Stimulated activated CD8-positive, alpha-beta memory T cell treated with anti-CD3 and anti-CD28 coated beads, Interleukin-12 subunit alpha, Interleukin-12 subunit beta, amount 100 ng/mL, for 1 hour (primary cell): ENCODE measurements around the gene EXOC7.

Experiments
- DNase-seq: peaks from one replicate; pipeline ENCODE4 v3.0.0-alpha.2; 2020; ENCODE audit warnings: low read depth

The EXOC7 gene

DNA sequence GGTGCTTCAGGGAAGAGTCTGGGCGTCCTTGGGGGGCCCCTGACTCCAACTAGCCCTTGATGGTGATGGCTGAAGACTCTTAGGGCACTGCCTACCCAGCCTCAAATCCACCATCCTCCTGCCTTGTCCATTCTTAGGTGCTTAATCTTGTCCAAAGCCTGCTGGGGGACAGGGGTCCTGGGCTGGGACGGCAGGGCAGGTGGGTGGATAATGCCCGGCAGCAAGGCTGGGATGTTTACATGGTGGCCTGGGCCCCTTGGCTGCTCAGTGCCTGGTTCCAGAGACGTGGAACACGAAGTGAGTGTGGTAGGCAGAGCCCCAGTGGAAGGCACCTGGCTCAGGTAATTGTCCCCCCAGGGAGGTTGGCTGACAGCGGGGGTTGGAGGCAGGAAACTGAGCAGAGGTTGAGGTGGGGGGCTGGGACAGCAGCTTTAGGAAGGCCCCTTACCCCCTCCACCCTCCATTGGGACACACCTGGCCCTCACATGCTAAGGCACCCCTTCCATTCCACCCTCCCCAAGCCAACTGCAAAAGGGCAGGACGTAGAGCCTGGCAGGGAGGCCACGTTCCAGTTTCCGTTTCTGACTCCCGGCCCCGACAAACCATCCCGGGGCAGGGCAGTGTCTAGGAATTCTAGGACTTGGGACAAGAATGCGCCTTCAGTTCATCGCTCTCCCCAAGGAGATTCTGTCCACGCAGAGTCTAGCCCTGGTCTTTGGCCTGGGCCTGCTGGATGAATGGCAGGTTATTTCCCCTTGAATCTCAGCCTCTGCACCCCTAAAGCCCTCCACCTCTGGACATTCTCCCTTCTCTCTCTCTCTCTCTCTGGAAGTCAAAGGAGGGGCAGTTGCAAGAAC lies 35.5 kb upstream of the EXOC7 start:
- DNase-seq = no peak

DNA sequence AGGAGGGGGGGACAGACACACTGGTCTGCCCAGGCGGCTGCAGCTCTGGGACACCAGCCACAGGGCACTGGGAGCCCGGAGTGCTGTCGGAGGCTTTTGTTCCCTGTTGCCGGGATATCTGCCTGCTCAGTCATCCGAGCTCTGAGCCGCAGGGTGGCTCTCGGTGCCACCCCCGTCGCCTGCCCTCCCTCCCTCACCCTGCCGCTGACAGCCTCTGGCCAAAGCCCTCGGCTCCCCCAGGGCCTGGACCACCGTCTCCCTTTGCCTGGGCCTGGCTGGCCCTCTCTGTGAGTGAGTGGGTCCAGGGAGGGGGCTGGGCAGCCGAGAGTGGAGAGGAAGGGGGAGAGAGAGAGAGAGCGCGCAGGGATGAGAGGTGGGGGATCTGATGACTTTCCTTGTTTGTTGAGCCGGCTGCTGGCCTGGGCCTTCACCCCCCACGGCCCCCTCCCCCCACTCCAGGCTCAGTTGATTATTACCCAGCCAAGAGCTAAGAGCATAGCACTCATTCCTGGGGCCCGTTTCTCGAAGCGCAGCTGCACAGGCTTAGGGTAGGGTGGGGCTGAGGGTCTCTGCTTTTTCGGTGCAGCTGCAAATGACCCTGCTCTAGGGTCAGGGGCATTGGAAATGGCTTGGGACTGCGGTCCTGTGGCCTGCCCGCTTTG lies 34.8 kb upstream of the EXOC7 start:
- no peak for DNase-seq

DNA sequence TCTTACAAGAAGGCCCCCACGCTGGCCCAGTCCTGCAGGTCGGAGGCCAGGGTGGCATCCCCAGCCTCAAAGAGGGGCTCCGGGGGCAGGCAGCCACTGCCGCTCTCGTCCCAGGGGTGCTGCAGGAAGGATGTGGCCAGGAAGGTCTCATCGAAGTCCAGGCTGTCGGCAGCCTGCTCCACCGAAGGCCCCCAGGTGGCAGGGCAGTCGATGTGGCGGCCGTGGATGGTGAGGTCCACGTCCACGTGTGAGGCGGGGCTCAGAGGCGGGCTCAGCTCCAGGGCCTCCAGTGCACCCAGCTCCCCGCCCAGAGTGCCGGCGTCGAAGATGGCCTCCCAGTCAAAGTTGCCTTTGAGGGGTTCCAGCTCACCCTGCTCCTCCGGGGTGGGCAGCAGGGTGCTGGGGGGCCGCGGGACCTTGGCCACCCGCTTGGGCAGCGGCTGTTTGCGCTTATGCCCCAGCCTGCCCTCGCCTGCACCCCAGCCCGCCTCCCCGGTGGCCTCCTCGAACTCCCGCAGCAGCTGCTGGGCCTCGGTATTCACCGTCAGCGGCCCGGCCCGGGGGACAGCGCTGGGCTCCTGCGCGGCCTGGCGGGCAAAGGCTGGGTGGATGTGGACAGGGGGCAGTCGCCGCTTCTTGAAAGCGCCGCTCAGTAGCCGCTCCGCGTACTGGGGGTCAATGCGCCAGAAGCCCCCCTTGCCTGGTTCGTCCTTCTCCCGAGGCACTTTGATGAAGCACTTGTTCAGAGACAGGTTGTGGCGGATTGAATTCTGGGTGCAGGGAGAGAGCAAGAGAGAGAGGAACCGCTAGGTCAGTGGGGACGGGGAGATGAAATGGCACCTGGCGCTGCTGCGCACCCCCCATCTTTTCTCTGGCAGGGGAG lies 34.0 kb upstream of the EXOC7 start:
- no peak for DNase-seq

DNA sequence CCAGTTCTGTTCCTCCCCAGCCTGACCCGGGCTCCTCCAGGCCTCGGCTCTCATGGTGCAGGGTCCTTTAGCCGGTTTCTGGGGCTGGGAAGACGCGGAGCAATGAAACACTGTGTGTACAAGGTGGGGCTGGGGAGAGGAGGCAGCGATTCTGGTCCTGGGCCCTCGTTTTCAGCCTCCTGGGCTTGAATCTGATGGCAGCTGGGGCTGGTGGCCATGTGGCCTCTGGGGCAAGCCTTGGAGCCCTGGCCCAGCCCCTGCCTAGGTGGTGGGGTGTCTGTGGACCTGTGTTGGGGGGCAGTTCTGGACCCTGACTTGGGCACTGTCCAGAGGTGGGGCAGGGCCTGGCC lies 33.4 kb upstream of the EXOC7 start:
- no peak for DNase-seq

DNA sequence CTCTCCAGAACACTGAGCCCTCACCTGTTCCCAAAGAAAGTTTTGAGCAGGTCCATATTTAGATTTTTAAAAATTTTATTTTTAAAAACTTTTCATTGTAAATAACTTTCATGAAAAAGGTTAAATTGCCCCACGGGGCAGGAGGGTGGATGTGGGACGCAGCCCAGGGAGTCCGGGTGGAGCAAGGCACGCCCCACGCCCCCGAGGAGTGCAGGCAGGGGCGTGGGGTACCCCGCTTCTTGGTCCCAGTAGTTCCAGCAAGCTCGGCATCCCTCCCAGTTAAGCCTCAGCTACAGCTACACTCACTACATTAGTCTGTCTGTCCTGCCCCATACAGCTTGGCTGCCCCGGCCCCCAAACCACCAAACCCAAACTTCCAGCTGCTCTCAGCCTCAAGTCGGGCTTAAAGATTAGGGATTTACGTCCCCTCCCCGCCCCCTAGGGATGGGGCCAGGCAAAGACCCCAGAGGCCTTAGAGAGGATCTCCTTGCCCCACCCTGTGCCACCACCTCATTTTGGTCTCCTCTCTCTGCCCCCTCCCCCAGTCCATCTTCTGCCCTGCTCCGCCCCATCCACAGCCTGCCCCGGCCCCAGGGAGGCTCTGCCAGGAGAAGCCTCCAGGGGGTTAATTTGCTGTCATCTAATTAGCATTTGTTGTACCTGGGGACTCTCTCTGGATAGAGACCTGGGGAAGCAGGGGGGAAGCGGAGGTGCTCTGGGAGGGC lies 32.9 kb upstream of the EXOC7 start:
- no peak for DNase-seq

DNA sequence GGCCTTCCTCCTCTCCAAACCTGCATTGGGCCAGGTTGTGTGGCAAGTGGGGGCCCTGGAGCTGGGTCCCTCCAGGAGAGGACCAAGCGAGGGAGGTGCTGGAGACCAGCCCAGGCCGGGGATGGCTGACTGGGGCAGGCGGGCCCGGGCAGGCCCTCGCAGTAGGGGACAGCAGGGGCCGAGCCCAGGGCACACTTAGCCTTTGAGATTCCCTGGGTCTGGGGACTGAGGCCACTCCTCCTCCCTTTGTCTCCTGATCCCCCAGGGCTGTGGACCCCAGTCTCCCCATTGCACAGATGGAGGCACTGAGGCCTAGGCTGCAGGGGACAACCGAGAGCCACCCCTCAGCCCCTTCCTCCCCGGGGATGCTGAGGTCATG lies 32.2 kb upstream of the EXOC7 start:
- no peak for DNase-seq

DNA sequence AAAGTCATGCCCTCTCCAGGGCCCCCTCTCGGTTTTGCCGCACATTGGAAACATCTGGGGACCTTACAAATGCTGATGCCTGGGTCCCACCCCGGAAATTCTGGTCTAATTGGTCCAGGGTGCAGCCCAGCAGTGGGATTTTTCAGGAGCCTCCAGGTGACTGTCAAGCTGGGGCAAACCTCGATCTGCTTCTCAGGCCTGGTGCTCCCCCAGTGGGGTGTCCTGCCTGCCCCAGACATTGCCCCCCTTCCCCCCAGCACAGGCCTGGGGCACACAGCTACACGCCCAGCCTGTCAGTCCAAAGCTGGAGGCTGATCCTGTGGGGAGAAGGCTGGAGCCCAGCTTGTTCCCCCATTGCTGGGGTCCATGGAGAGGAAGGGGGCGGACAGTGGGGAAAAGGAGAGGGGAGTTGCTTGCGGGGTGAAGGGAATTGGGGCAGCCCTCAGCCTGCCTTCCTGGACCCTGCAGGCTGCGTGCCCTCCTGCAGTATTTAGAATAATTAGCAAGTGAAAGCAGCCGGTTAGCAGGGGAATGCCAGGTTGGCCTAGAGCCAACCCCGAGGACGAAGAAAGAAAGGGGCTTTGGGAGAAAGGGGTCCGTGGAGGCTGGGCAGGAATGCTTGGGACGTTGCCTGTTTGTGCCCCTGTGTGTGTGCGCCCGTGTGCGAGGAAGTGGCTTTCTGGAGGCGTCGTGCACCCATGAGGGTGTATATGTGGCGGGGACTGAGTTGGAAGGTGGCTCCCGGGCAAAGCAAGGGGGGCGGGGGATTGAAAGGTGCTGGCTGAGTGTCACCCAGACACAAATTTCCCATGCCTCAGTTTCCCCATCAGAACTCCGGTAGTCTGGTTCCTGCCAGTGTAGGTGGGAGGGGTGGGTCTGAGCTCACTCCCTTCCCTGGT lies 31.6 kb upstream of the EXOC7 start:
- no peak for DNase-seq

DNA sequence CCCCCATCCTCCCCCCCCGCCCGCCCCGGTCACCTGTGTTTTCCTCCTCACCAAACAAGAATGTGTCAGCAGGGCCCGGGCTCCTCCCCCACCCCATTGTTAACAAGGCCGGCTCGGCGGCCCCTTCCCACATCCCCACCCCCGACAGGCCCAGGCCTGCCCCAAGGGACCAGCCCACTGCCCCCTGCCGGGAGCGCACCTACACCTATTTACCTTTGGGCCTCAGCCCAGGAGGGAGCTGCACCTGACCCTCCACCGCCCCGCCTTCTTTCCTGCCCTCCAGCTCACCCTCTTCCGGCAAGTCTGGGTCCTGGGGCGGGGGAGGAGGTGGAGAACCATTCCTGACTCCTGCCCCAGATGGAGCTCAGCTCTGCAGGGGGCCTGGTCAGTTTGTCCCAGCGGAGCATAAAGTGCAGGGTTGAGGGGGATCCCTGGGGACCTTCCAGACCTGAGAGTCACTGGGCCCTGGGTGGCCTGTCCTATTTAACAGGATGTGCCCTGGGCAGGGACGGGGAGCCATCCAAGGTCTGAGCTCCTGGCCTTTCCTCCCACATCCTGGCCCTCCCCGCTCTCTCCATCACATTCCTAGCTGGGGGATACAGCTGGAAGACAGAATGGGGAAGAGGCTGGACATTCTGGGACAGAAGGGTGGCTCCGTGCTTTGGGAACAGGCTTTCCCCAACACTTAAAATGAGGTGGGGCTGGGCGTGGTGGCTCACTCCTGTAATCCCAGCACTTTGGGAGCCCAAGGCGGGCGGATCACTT lies 29.2 kb upstream of the EXOC7 start:
- no peak for DNase-seq

DNA sequence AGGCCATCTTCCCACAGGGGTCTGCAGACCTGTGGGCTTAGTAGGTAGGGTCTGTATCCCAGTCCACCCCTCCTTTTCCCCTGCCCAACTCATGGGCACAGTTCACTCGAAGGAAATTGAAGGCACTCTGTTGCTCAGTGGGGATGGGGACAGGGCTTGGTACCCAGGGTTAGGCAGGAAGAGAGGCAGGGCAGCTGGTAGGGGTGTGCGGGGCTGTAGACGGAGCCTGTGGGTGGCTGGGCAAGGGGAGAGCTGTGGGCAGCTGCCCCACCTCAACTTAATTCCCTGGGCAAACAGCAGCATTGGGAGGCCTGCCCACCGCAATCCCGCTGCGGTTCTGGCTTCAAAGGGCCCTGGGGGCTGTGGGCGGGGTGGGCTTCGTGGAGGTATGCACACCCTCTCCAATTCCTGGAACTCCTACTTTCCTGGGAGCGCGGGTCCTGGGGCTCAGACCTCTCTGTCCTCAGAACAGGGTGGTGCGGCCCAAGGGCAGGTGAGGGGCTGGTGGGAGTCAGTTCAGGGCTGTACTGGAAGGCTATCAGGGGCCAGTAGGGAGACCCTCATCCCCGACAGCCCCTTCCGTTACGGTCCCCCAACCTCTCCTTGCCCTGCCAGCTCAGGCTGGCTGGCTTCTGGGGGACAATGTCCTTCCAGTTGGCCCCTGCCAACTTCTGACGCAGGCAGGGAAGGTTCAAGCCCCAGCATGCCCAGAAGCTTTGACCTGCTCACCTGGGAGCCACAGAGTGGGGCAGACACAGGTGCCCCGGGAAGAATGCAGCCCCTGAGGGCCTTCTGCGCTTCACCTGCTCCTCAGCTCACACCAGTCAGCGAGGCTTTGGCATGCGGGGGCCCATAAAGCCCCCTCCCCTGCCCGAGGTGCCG lies 28.3 kb upstream of the EXOC7 start:
- no peak for DNase-seq

DNA sequence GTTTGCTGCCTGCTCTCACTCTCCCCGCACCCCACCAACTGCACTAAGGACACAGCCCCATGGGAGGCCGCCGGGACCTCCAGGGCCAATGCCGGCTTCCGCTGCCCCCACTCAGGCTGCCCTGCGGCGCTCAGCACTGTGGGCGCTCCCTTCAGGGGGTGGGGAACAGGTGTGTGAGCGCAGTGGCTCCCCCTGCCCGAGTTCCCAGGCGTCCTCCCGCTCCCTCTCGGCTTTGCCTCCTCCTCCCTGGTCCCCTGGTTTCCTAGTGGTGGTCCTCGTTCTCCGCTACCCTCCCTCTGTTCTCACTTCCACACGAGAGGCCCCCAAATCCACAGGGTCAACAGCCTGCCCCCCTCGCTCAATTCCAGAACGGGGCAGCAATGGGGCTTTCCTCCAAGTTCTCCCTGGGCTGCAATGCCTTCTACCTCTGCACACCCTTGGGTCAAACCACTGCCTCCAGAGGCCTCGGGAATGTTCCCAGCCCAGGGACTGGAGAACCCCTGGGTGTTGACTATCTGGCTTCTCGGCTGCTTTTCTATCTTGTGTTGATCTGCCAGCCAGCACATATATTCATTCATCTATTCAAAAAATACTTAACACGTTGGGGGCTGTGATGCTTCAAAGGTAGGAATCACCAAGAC lies 27.6 kb upstream of the EXOC7 start:
- DNase-seq = no peak

DNA sequence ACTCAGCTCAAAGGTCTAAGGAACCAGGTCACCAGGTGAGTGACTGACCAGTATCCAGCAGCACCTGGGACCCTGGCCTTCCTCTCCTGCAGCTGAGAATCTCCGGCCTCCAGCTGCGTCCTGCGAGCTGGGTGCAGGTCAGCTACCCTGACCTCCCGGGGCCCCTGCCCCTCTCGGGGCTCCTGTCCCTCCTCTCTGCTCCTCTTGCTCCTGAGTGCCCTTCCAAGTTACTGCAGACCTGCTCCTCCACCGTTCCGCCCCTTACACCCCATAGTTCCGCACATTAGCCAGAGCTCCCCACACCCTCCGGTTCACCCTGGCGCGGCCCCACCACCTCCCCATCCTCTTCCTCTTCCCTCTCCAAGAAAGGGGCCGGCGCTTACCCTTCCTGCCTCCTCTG lies 26.9 kb upstream of the EXOC7 start:
- DNase-seq = no peak

DNA sequence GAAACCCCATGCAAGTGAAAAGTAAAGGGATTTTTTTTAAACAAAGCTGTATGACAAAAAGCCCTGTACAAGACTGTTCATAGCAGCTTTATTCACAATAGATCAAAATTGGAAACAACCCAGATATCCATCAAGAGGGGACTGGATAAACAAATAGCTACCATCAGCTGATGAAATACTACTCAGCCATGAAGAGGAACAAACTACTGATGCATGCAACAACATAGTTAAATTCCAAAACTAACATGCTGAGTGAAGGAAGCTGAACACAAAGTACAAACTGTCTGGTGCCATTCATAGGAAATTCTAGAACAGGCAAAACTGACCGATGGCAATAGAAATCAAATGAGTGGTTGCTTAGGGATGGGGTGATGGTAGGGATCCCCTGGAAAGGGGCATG lies 22.3 kb upstream of the EXOC7 start:
- DNase-seq = no peak

DNA sequence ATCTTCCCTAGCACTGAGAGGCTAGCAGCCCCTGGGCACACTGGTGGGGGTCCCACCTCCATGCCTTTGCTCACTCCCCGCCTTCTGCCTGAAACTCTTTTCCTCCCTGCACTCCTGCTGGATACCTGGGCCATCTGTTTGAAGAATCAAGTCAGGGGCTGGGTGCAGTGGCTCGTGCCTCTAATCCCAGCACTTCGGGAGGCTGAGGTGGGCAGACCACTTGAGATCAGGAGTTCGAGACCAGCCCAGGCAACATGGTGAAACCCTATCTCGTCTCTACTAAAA lies 21.7 kb upstream of the EXOC7 start:
- DNase-seq = no peak

DNA sequence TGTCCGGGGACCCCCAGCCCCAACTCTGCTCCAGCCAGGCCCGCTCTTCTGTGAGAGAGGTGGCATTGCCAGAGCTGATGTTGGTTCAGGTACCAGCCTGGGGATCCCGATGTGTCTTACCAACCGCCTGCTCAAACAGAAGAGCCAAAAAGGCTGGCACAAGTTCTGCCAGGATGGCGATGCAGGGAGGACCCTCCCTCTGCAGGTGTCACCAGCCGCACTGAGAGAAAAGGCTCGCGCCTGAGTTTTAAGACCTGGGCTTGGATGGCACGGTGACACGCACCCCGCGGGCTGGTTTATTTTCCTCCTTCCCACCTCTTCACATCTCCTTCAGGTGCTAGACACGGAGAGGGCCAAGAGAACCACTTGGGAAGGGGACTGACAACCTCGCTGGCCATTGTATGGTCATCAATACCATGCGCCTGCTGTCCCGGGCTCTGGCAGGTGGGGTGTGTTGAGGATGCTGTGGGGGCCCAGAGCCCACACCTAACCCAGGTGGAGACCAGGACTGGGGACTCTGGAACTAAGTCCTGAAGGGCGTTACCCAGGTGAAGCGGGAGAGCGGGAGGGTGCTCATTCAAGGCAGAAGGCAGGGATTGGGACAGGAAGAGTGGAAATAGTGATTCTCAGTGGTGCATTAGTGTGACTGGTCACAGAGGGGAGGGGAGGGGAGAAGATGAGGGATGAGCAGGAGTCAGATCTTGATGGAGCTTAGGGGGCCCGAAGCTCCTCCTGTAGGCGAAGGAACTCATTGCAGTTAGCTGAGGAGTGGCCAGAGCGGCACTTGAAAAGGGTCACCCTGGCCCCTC lies 21.2 kb upstream of the EXOC7 start:
- DNase-seq = no peak

DNA sequence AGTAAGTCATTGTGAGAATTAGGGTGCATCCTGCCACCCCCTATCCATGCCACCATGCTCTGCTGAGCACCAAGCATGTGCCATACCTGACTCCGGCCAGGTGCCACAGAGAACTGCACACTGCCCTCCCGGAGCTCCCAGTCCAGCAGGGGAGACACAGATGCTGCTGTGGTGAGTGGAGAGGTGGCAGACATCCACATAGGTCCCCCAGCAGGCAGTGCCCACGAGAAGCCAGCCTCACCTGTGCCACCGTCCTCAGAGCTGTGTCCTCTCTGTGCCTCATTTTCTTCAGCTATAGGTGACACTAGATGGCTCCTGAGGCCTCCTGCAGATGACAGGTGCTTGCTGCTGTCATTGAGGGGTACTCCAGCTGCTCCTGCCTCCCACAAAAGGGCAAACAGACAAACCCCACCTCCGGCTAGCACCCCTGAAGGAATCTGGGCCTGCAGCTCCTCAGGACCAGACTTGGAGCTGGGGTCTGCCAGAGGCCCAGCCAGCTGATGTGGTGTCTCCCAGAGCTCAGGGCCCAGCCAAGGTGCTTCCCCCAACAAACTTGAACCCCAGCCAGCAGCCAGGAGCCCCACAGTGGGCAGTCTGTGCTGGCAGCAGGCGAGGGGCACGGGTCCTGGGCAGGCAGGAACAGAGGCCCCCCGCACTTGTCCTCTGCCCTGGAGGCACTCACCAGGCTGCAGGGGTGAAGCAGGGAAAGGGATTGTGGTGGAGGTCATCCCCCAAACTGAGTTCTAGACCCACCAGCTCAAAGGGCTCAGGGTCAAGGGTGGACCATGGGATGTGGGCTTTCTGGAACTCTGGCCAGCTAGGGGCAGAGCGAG lies 20.4 kb upstream of the EXOC7 start:
- no peak for DNase-seq

DNA sequence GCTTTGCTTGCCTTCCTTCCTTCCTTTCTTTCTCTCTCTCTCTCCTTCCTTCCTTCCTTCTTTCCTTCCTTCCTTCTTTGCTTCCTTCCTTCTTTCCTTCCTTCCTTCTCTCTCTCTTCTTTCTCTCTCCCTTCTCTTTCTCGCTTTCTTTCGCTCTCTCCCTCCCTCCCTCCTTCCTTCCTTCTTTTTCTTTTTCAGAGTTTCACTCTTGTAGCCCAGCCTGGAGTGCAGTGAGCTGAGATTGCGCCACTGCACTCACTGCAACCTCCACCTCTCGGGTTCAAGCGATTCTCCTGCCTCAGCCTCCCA lies 19.6 kb upstream of the EXOC7 start:
- DNase-seq = no peak

DNA sequence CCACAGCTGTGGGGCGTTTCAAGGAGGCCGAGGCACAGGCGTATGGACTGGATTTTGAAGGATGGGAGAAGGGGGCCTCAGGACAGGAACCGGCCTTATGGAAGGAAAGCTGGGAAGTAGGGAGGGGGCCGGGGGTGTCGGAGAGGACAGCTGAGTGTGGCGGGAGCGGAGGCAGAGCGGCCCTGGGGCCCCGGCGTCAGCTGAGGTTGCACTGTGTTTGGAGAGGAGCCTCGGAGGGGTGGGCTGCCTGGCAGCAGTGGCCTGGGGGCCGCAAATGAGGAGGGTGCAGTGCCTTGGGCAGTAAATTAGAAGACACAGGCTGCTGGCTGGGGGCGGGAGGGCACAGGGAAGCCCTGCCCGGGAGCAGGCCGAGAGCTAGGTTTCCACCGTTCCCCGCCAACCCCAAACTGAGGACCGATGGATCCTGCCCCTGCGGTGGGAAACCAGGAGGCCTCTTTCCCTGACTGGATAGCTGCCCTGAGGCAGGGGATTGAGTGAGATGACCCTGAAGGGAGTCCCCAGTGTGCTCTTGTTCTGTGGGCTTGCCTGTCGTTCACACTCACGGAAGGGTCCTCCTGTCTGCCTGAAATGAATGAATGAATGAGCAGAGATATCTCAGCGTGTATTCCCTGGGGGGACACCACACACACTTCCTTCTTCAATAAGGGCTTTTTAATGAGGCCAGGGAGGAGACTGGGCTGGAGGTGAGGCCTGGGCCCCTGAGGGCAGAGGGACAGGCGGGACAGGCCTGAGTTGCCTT lies 19.0 kb upstream of the EXOC7 start:
- DNase-seq = no peak
